ENCODE data around the gene TOP2B. TPM values are rescaled to one million over a fixed set of nuclear protein-coding genes. Genes with fewer than 3 reads are reported as not detected.

The TOP2B gene
- polyA plus RNA-seq, 2 donors, result 28.5 to 47.1 TPM

DNA sequence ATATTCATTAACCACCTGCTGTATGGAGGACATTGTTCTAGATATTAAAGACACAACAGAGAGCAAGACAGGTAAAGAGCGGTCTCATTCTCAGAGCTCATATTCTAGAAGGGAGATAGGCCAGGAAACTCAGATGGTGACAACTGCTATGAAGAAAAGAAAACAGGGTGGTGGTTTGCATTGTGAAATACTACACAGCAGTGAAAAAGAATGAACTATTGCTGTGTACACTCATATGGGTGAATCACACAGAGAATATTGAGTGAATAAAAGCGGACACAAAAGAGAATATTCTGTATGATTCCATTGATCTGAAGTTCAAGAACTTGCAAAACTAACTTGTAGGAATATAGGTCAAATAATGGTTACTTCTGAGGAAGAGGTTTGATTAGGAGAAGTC is 76.7 kb downstream of the TOP2B start:
- WGBS, 2 donors, result 95 to 99% methylated on average over 2 of the region's 2 CpGs
- no peaks in the 10 kb centered on the region for H3K9me3 ChIP-seq (ENCODE audit: control insufficient read depth in 2 of 2, insufficient read depth in 1 of 2, low read depth in 1 of 2, low read length in 1 of 2)
- H3K27me3 ChIP-seq (ENCODE audit: control insufficient read depth in 1 of 2, insufficient read depth in 2 of 2, low read length in 2 of 2), result no peaks in the 10 kb centered on the region
- no peak overlapping the region for H3K4me3 ChIP-seq (ENCODE audit: low read depth in 1 of 2, low read length in 2 of 2)
- no peak overlapping the region for H3K27ac ChIP-seq (ENCODE audit: low read depth in 2 of 2, low read length in 1 of 2)
- H3K4me1 ChIP-seq (ENCODE audit: control insufficient read depth in 2 of 2, insufficient read depth in 2 of 2, low read length in 1 of 2), result peaks cover 0 to 1% of the 10 kb centered on the region in 2 donors
- peaks cover 2 to 4% of the 10 kb centered on the region in 2 donors for H3K36me3 ChIP-seq (ENCODE audit: control insufficient read depth in 2 of 2, insufficient read depth in 2 of 2, low read length in 1 of 2)

DNA sequence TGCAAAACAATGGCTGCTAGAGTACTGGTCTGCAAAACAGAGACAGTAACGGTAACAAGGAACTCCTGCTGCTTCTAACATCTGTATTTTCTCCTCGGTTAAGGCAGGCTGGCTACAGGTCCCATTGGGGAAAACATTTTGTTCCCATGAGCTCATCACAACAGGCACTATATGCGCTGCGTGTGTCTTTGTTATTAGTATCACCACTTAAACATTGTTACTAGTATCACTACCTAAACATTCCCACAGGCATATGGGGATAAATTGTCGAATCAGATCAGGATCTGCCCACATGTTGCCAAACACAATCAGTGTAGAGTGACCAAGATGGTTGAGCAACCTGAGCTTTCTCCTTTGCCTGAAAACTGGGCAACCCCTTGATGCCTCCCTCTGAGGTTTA is 77.2 kb downstream of the TOP2B start:
- H3K4me1 ChIP-seq (ENCODE audit: control insufficient read depth in 2 of 2, insufficient read depth in 2 of 2, low read length in 1 of 2), result peaks cover 0 to 1% of the 10 kb centered on the region in 2 donors
- H3K9me3 ChIP-seq (ENCODE audit: control insufficient read depth in 2 of 2, insufficient read depth in 1 of 2, low read depth in 1 of 2, low read length in 1 of 2), result no peaks in the 10 kb centered on the region
- H3K36me3 ChIP-seq (ENCODE audit: control insufficient read depth in 2 of 2, insufficient read depth in 2 of 2, low read length in 1 of 2), result peaks cover 2 to 4% of the 10 kb centered on the region in 2 donors
- no peak overlapping the region for H3K27ac ChIP-seq (ENCODE audit: low read depth in 2 of 2, low read length in 1 of 2)
- no peaks in the 10 kb centered on the region for H3K27me3 ChIP-seq (ENCODE audit: control insufficient read depth in 1 of 2, insufficient read depth in 2 of 2, low read length in 2 of 2)
- no peak overlapping the region for H3K4me3 ChIP-seq (ENCODE audit: low read depth in 1 of 2, low read length in 2 of 2)
- WGBS, 2 donors, result 83 to 86% methylated on average over 5 of the region's 5 CpGs

DNA sequence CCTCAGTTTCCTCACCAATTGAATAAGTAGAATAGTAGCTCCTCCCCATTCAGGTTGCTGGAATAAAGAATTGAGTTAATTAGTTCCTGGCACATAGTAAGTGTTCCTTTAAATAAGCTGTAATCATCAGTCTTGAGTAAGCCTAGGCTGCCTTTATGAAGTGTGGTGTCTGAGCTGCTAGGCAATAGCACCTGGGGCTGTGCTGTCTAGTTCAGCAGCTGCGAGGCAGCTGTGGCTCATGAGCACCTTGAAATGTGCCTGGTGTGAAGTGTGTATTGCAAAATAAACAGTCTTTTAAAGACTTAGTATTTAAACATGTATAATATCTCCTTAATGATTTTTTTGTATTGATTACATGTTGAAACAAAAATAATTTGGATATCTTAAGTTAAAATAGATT is 77.6 kb downstream of the TOP2B start:
- Histone ChIP-seq H3K9me3 (ENCODE audit: control insufficient read depth in 2 of 2, insufficient read depth in 1 of 2, low read depth in 1 of 2, low read length in 1 of 2) (no peaks in the 10 kb centered on the region), H3K4me3 (ENCODE audit: low read depth in 1 of 2, low read length in 2 of 2) (no peak overlapping the region), H3K4me1 (ENCODE audit: control insufficient read depth in 2 of 2, insufficient read depth in 2 of 2, low read length in 1 of 2) (peaks cover 0 to 1% of the 10 kb centered on the region in 2 donors), H3K36me3 (ENCODE audit: control insufficient read depth in 2 of 2, insufficient read depth in 2 of 2, low read length in 1 of 2) (peaks cover 2 to 5% of the 10 kb centered on the region in 2 donors), H3K27me3 (ENCODE audit: control insufficient read depth in 1 of 2, insufficient read depth in 2 of 2, low read length in 2 of 2) (no peaks in the 10 kb centered on the region), H3K27ac (ENCODE audit: low read depth in 2 of 2, low read length in 1 of 2) (no peak overlapping the region)
- WGBS, 2 donors, result 65 to 70% methylated on average over 1 of the region's 1 CpG

DNA sequence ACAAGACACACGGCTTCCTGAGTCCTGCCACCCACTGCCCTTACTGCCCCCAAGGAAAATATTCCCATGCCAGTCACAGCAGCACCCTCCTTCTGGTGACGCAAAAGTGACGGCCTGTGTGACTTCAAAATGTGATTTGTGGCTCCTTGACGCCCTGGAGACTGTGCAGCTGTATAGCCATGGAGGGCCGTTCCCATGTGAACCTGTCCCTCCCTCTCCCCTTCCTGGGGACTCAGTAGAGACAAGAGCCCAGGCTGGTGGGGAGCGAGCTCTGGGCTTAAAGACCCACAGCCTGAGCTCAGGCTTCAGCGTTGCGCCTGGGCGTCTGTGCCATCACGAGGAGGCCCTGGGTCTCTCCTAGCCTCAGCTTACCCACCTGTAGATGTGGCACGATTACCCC is 78.2 kb downstream of the TOP2B start:
- H3K27ac ChIP-seq (ENCODE audit: low read depth in 2 of 2, low read length in 1 of 2), result no peak overlapping the region
- H3K4me1 ChIP-seq (ENCODE audit: control insufficient read depth in 2 of 2, insufficient read depth in 2 of 2, low read length in 1 of 2), result peaks cover 0 to 1% of the 10 kb centered on the region in 2 donors
- no peaks in the 10 kb centered on the region for H3K27me3 ChIP-seq (ENCODE audit: control insufficient read depth in 1 of 2, insufficient read depth in 2 of 2, low read length in 2 of 2)
- H3K9me3 ChIP-seq (ENCODE audit: control insufficient read depth in 2 of 2, insufficient read depth in 1 of 2, low read depth in 1 of 2, low read length in 1 of 2), result peaks cover 0 to 4% of the 10 kb centered on the region in 2 donors
- H3K36me3 ChIP-seq (ENCODE audit: control insufficient read depth in 2 of 2, insufficient read depth in 2 of 2, low read length in 1 of 2), result peaks cover 0 to 8% of the 10 kb centered on the region in 2 donors
- 90 to 93% methylated on average over 11 of the region's 11 CpGs for WGBS, 2 donors
- H3K4me3 ChIP-seq (ENCODE audit: low read depth in 1 of 2, low read length in 2 of 2), result no peak overlapping the region

DNA sequence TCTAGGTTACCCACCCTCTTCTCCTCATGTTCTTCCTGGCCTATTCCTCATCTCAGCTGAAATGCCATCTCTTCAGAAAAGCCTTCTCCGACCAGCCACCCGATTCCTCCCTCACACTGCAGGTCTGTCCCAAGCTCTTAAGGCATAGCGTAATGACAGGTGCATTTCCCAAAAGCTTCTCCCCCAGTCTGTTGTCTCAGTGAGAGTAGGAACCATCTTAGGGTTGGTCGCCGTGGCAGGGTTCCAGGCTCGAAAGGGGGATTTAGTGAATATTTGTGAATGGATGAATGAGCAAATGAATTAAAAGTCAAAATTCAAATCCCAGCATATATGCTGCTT is 78.6 kb downstream of the TOP2B start:
- 95 to 96% methylated on average over 6 of the region's 6 CpGs for WGBS, 2 donors
- Histone ChIP-seq H3K4me3 (ENCODE audit: low read depth in 1 of 2, low read length in 2 of 2) (no peak overlapping the region), H3K4me1 (ENCODE audit: control insufficient read depth in 2 of 2, insufficient read depth in 2 of 2, low read length in 1 of 2) (peaks cover 0 to 1% of the 10 kb centered on the region in 2 donors), H3K36me3 (ENCODE audit: control insufficient read depth in 2 of 2, insufficient read depth in 2 of 2, low read length in 1 of 2) (peaks cover 0 to 8% of the 10 kb centered on the region in 2 donors), H3K9me3 (ENCODE audit: control insufficient read depth in 2 of 2, insufficient read depth in 1 of 2, low read depth in 1 of 2, low read length in 1 of 2) (peaks cover 0 to 5% of the 10 kb centered on the region in 2 donors), H3K27me3 (ENCODE audit: control insufficient read depth in 1 of 2, insufficient read depth in 2 of 2, low read length in 2 of 2) (no peaks in the 10 kb centered on the region), H3K27ac (ENCODE audit: low read depth in 2 of 2, low read length in 1 of 2) (no peak overlapping the region)

DNA sequence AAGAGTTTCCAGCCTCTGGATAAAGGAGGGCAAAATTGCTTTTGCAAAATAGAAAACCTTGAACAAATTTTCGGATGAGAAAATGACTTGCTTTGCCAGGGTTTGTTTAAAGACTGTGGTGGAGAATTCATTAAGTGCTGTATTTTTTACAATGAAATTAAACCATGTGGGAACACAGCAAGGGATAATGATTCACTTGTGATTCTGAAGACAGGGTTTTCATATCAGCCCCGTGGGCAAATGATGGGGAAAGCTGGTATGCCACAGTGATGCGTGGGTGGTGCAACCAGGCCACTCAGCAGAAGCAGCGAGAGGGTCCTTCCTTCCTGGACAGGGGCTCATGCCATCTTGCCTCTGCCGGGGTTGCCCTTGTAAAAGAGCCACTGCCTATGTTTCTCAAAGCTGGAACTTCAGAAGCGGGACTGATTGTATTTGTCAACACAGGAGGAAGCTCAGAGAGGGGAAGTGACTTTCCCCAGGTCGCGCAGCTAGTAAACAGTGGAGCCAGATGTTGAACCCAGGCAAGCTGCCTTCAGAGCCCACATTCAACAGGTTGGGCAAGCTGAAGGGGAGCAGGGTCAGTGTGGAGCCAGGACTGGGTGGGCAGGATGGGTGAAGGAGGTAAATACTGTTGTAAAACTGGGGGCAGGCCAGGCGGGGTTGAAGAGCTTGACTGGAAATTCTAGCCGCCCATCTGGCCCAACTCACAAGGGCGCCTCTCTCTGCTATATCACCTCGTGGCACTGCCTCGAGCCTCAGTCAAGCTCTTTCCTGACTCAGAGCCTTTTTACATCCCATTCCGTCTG is 79.1 kb downstream of the TOP2B start:
- H3K4me1 ChIP-seq (ENCODE audit: control insufficient read depth in 2 of 2, insufficient read depth in 2 of 2, low read length in 1 of 2), result peaks cover 0 to 1% of the 10 kb centered on the region in 2 donors
- H3K27me3 ChIP-seq (ENCODE audit: control insufficient read depth in 1 of 2, insufficient read depth in 2 of 2, low read length in 2 of 2), result no peaks in the 10 kb centered on the region
- no peak overlapping the region for H3K4me3 ChIP-seq (ENCODE audit: low read depth in 1 of 2, low read length in 2 of 2)
- H3K36me3 ChIP-seq (ENCODE audit: control insufficient read depth in 2 of 2, insufficient read depth in 2 of 2, low read length in 1 of 2), result peaks cover 0 to 12% of the 10 kb centered on the region in 2 donors
- 88 to 89% methylated on average over 14 of the region's 14 CpGs for WGBS, 2 donors
- peaks cover 0 to 5% of the 10 kb centered on the region in 2 donors for H3K9me3 ChIP-seq (ENCODE audit: control insufficient read depth in 2 of 2, insufficient read depth in 1 of 2, low read depth in 1 of 2, low read length in 1 of 2)
- H3K27ac ChIP-seq (ENCODE audit: low read depth in 2 of 2, low read length in 1 of 2), result no peak overlapping the region

DNA sequence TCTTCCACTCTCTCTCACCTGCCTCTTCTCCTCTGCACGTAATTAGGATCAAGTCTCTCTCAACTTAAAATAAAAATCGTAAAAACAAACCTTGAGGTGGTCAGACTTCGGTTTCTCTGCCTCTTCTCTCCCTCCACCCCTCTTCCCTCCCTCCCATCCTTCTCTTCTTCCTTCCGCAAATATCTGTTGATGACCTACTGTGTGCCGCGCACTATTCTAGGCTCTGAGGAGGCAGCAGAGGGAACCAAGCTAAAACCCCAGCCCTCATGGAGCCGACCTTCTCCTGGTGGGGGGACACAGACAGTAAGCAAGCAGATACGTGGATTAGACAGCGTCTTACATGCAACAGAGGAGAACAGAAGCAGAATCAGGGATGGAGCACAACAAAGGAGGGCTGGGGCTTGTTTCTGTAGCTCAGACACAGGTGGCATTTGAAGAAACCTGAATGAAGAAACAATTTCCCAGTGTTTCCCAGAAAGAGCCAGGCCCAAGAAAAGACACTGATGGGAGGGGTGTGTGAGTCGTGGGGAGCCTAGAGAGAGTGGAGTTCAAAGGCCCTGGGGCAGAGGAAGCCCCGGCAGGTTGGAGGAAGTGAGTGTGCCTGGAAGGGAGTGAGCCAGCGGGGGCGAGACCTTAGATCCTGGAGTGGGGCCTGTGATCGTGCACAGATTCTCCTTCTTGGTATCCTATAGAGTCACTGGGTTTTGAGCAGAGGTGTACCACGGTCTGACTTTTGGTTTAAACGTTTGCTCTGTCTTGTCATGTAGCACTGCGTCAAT is 80.5 kb downstream of the TOP2B start:
- WGBS, 2 donors, result 79 to 86% methylated on average over 17 of the region's 17 CpGs
- no peak overlapping the region for H3K27ac ChIP-seq (ENCODE audit: low read depth in 2 of 2, low read length in 1 of 2)

DNA sequence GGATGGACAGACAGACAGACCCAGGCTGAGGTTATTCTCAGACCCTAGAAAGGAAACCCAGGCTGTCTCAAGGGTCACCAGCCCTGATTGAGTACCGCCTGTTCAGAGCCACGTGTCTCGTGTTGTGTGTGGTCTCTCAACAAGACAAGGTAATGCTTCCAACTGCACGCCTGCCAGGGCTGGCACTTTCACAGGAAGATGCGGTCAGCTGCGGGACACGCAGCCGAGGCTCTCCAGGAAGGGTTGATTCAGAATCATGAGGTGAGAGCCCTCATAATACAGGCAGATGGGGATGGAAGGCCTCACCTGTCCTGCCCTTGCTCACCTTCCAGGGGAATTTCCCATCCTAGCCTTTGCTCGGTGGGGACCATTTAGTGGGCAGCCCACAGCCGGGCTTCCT is 81.4 kb downstream of the TOP2B start:
- Histone ChIP-seq H3K27me3 (ENCODE audit: control insufficient read depth in 1 of 2, insufficient read depth in 2 of 2, low read length in 2 of 2) (no peaks in the 10 kb centered on the region), H3K9me3 (ENCODE audit: control insufficient read depth in 2 of 2, insufficient read depth in 1 of 2, low read depth in 1 of 2, low read length in 1 of 2) (peaks cover 0 to 5% of the 10 kb centered on the region in 2 donors), H3K4me3 (ENCODE audit: low read depth in 1 of 2, low read length in 2 of 2) (no peak overlapping the region), H3K27ac (ENCODE audit: low read depth in 2 of 2, low read length in 1 of 2) (no peak overlapping the region), H3K4me1 (ENCODE audit: control insufficient read depth in 2 of 2, insufficient read depth in 2 of 2, low read length in 1 of 2) (no peaks in the 10 kb centered on the region), H3K36me3 (ENCODE audit: control insufficient read depth in 2 of 2, insufficient read depth in 2 of 2, low read length in 1 of 2) (peaks cover 0 to 13% of the 10 kb centered on the region in 2 donors)
- 91 to 95% methylated on average over 10 of the region's 10 CpGs for WGBS, 2 donors

More for the DNA sequence above, 80.5 kb downstream of the TOP2B start:
- Histone ChIP-seq H3K4me1 (ENCODE audit: control insufficient read depth in 2 of 2, insufficient read depth in 2 of 2, low read length in 1 of 2) (no peaks in the 10 kb centered on the region), H3K9me3 (ENCODE audit: control insufficient read depth in 2 of 2, insufficient read depth in 1 of 2, low read depth in 1 of 2, low read length in 1 of 2) (peaks cover 0 to 5% of the 10 kb centered on the region in 2 donors), H3K27me3 (ENCODE audit: control insufficient read depth in 1 of 2, insufficient read depth in 2 of 2, low read length in 2 of 2) (no peaks in the 10 kb centered on the region), H3K36me3 (ENCODE audit: control insufficient read depth in 2 of 2, insufficient read depth in 2 of 2, low read length in 1 of 2) (peaks cover 0 to 13% of the 10 kb centered on the region in 2 donors), H3K4me3 (ENCODE audit: low read depth in 1 of 2, low read length in 2 of 2) (no peak overlapping the region)

DNA sequence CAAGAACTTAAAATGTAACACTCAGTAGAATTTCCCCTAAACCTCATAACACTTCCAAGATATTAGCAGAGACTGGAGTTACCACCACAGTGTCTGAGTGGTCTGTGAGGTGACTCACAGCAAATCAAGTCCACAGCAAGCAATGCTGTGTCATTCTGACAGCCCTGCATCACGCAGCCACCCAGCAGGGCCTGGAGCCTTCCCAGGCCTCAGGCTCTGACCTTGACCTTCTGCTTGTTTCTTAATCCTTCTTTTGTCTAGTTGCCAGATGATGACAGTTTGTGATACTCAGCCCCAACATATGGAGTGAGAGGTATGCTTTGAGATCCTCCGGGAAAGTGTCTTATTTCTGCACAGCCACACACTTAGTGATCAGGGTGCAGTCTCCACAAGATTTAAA is 82.5 kb downstream of the TOP2B start:
- Histone ChIP-seq H3K4me1 (ENCODE audit: control insufficient read depth in 2 of 2, insufficient read depth in 2 of 2, low read length in 1 of 2) (no peaks in the 10 kb centered on the region), H3K9me3 (ENCODE audit: control insufficient read depth in 2 of 2, insufficient read depth in 1 of 2, low read depth in 1 of 2, low read length in 1 of 2) (peaks cover 0 to 5% of the 10 kb centered on the region in 2 donors), H3K27me3 (ENCODE audit: control insufficient read depth in 1 of 2, insufficient read depth in 2 of 2, low read length in 2 of 2) (no peaks in the 10 kb centered on the region), H3K27ac (ENCODE audit: low read depth in 2 of 2, low read length in 1 of 2) (no peak overlapping the region), H3K4me3 (ENCODE audit: low read depth in 1 of 2, low read length in 2 of 2) (no peak overlapping the region), H3K36me3 (ENCODE audit: control insufficient read depth in 2 of 2, insufficient read depth in 2 of 2, low read length in 1 of 2) (peaks cover 0 to 13% of the 10 kb centered on the region in 2 donors)
- 86 to 87% methylated on average over 2 of the region's 2 CpGs for WGBS, 2 donors

Data from esophagus (tissue), 2 donors.